ENCODE measurements around the gene TBC1D1.

The TBC1D1 gene

GRCh38 chr4:38154681-38155588 is 264.1 kb downstream of the TBC1D1 start:
- no peak for DNase-seq

DNA sequence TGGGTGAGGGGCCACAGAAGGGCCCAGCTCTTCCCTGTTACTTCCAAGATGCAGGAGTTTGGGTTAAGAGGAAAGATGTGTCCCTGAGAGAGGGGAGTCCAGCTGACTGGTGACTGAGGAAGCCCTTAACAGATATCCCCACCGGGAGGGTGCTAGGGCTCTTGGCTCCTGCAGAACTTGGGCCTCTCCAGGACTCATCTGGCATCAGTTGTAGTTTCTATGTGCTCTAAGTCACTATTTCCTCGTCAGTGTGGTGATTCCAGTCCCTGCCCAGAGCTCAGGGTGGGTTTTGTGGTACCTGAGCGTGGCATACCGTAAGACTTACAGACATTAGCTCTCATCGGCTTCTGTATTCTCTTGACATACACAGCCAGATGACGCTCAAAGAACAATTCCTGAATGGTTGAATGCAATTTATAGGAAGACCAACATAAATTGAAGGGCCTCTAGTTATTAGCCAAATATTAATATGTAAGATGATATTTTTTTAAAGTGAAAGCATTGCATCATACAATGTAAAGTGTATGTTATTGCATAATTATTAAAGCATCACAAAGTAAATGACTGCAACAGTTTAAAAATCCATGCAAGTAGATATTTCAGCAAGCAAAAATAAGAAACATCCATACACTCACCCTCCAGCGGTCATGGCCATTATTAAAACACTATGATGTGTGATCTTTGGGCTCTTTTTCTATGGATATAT is 264.9 kb downstream of the TBC1D1 start:
- no peak for DNase-seq

GRCh38 chr4:38157592-38157991 is 266.7 kb downstream of the TBC1D1 start:
- DNase-seq, result no peak

- DNase-seq, result peak; percentile 97
Observed at GRCh38 chr4:38160487-38161207, 269.8 kb downstream of the TBC1D1 start.

GRCh38 chr4:38161208-38162113 is 270.6 kb downstream of the TBC1D1 start:
- peak; percentile 48 for DNase-seq

DNA sequence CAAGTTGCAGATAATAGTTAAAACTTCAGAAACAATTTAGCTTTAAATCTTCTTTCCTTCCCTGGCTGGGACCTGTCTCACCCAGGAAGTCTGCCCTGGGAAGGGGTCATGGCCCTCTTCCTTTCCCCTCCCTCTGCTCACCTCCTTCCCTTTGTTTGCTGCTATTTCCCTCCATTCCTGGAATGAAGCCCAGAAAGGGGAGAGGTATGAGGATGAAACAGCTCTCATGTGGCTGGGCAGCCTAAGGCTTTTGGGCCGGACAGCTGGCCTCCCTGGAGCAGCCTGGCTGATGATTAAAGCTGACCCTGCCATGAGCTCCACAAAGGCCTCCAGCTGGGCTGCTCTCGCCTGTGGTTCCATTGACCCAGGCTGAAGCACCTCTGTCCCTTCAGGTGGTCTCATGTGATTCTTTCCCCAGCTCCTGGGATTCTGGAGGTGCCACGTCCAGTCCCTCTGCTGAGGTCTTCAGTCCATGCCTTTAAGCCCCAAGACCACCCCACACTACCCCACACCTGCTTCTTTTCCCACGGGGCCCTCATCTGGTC is 271.4 kb downstream of the TBC1D1 start:
- DNase-seq, result peak; percentile 91

DNA sequence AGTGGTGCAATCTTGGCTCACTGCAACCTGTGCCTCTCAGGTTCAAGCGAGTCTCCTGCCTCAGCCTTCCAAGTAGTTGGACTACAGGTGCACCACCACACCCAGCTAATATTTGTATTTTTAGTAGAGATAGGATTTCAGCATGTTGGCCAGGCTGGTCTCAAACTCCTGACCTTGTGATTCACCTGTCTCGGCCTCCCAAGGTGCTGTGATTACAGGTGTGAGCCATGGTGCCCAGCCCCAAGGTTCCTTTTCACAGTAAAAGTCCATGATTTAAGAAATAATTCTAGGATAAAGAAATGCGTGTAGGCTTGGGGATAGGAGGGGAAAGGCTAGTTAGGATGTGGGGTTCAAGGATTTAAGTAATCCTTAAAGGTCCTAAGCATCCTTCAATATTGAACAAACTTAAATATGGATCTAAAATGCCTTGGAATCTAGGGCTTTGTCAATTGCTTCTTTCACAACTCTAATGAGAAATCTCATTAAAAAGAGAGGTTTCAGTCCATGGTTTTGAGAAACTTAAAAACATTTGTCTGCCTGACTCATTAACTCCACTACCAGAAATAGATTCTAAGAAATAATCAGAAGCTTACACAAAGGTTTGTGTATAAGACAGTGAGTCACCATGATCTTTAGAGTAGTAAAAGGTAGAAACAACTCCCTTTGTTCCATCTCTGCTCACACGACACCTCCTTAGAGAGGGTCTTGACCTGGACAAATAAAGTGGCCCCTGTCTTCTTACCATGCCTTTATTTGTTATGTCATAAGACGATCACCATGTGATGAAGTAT is 272.5 kb downstream of the TBC1D1 start:
- peak; percentile 73 for DNase-seq

DNA sequence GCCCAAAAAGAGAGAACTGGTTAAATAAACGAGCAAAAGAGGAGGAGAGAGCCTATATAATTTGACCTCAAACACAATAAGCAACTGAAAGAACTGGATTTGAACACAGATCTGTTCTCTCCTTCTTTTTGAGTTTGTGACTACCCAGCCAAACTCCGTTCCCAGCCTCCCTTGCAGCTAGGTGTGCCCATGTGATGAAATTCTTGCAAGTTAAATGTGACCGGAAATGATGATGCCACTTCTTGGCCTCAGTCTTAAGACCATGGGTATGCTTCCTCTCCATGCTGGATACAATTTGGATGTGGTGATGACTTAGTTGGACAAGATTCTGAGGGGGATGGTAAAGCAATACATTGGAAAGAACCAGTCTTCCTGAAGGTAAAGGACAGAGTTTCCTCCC is 273.5 kb downstream of the TBC1D1 start:
- no peak for DNase-seq

DNA sequence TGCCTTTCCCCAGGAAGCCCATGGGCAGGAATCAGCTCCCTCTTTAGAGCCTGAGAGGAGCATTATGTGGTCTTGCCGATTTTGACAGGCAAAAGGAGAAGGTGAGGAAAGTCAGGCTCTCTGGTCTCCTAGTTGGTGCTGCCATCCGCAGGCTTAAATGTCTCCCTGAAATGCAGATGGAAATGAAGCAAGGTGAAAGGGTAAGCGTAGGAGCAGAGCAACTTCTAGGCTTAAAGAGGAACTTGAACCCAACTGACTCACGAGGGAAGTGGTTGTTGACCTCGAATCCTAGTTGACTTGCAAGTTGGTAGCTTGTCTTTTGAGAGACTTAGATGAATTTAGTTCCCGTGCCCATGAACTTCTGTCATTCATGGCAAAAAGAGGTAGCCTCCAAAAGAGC is 275.2 kb downstream of the TBC1D1 start:
- no peak for DNase-seq

DNA sequence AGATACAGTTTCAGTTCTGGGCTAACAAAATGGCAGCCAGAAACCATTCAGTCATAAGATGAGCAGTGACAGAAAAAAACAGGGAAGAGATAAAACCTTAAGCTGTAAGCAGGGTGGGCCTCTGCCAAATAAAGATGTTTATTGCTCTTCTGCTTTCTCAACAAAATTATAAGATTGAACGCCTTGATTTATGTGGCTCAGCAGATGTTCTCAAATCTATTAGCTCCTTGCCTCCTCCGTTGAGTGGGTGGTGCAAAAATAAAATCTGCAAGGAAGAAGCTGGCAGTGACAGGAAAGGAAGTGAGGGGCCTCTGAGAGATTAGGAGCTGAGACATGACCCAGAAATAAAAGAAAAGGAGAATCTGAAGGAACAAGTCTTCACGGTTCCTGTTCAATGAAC is 275.9 kb downstream of the TBC1D1 start:
- no peak for DNase-seq

DNA sequence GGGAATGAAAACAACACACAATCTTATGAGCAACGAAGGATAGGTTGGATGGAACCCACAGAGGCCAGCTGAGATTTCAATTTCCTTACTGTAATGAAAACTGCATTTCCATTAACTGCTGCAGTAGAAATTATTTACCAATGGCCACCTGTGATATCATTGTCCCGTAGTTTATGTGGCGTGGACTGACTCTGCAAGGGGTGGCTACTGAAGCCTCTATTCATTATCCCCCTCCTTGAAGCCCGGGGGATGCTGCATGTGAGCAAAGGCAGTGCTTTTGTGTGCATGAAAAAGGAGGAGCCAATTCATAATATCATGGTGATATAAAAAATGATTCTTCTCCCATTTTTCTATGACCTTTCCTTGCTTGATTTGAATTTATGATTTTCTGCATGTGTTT is 277.1 kb downstream of the TBC1D1 start:
- DNase-seq, result no peak

DNA sequence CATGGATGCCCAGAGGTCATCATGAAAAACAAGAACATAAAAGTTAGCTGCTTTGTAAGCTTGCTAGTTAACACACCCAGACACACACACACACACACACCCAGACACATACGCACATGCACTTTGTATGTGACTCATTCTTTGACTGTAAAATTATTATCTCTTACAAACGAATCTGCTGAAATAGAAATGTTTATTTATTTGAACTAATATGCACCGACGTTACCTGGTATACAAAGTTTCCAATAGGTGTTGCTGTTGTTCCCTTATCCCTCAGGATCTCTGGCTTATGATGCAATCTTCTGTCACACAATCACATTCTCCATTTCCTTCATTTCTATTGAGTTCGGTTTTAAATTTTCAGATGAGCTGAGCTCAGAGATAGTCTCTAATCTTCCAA is 278.6 kb downstream of the TBC1D1 start:
- no peak for DNase-seq

DNA sequence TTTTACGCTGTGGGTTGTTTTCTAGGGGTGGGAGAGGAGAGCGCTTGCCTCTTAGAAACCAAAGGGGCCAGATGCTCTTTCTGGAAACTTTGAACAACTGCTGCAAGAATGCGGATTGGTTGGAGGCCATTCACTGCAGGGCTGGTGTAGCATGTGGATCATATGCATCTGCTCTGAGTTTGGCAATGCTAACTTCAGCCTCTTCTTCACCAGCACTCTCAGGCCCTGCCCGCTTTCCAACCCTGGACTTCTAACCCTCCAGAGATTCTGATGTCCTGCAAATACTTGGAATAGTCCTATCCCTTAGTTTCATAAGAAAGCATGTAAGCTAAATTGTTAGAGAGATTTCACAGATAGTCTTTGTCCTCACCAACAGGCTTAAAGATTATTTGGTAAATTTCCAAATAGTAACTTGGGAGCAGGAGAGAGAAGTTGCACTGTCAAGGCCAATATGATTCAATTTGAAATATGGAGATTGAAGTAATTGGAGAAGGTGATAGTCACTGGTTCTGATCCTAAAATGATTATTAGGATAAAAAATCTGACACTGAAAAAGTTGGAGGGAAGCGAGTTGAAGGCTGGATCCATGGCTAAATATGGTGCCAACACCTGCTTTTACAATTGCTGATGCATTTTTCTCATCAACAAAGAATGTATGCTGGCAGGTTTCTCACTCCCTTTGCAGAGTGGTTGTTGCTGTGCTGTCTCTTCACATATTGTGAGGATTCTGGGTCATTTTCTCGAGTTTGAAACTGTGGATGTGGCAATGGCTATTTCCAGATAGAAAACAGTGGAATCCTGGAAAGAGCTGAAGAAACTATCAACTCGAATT is 279.7 kb downstream of the TBC1D1 start:
- no peak for DNase-seq

DNA sequence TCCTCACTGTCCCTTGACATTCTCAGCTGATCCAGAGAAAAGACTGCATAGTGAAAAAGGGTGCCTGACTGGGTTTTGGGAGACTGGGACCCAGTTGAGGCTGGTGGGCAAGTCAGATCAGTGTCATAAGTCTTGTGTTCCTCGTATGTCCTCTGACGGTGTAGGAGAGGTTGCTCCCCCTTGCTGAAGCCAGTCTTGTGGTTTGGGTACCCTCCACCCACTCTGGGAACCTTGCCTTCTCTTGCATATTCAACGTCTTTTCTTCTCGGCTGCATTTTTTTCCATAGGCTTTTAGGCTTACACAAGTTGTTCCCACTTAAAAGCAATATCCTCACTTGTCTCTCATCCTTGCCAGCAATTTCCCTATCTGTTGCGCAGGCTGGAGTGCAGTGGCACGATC is 281.2 kb downstream of the TBC1D1 start:
- no peak for DNase-seq

- DNase-seq, result no peak
Observed at GRCh38 chr4:38173935-38174518, 283.1 kb downstream of the TBC1D1 start.

DNA sequence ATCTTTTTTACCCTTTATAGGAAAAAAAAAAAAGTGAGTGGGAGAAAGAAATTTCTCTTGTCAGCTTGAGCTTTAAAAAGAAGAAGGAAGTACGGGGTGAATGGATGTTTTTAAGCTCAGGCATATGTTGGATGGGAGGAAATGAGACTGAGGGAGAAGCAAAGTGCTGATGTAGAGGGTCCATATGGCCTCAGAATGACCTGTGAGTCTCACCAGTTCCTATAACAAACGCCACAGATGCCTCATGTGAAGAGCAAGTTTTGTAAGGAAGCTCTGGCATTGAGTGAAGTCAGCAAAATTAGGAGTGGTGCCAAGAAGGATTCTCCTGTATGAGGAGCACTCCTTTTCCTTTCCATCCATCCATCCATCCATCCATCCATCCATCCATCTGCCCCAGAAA is 283.9 kb downstream of the TBC1D1 start:
- DNase-seq, result no peak

DNA sequence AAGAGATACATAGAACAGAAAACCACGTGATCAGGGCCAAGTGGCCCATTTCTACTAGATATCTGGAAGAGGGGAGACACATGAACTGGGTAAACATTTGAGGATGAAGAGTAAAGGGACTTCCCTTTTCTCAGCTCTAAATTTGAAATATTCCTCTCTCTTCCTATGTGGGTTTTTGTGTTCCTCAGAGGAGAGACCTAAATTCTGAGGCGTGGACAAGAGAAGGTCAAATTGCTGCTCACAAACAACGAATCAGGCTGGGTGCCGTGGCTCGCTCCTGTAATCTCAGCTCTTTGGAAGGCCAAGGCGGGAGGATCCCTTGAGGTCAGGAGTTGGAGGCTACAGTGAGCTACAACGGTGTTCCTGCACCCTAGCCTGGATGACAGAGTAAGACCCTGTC is 285.3 kb downstream of the TBC1D1 start:
- DNase-seq, result no peak

GRCh38 chr4:38177035-38177546 is 286.2 kb downstream of the TBC1D1 start:
- DNase-seq, result no peak

- DNase-seq, result no peak
Observed at GRCh38 chr4:38177641-38178391, 286.9 kb downstream of the TBC1D1 start.

All from HCEC 1CT (cell line).